NOMO-1 treated with dmso at 0.1 percent for 144 hours (cell line): ENCODE measurements around the gene BMP6.

ENCODE experiments used
- DNase-seq: peaks from one replicate; lab custom pipeline; 2025; ENCODE audit not compliant: unreplicated experiment; lab: John Stamatoyannopoulos, UW

BMP6 gene

DNA sequence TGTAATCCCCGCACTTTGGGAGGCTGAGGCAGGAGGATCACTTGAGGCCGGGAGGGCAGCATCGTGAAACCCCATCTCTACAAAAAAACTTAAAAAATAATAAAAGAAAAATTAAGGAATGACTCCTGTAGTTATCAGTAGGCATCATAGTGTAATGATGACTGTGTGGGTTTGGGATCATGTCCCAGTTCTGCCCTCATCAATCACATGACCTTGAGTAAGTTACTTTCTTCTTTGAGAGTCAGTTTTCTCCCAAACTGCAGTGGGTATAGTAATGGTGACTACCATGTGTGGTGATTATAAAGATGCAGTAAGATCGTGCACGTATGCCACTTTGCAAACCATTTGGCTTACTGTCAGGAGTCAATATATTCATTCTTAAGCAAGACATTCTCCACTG lies 95.5 kb downstream of the BMP6 start:
- DNase-seq = no peak

DNA sequence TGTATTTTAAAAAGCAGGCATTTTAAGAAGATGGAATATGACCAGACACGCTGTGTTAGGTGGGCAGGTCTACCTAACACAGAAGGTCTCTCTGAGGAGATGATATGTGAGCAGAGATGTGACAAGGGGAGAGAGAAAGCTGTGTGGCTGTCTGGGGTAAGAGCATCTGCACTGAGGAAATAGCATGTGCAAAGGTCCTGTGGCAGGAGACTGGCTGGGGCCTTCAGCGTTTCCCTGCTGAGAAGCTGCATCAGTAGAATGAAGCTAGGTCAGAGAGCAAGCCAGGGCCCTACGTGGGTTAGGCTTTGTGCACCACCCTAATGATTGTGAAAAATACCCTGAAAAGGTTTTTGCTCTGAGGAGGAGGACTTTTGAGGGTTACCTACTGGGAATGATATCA lies 97.7 kb downstream of the BMP6 start:
- no peak for DNase-seq

- no peak for DNase-seq
These were observed 100.1 kb downstream of the BMP6 start for GRCh38 chr6:7825986-7826385.

GRCh38 chr6:7827142-7827541 lies 101.2 kb downstream of the BMP6 start:
- DNase-seq = no peak

- DNase-seq = no peak
These were observed 102.2 kb downstream of the BMP6 start for GRCh38 chr6:7828124-7828523.

DNA sequence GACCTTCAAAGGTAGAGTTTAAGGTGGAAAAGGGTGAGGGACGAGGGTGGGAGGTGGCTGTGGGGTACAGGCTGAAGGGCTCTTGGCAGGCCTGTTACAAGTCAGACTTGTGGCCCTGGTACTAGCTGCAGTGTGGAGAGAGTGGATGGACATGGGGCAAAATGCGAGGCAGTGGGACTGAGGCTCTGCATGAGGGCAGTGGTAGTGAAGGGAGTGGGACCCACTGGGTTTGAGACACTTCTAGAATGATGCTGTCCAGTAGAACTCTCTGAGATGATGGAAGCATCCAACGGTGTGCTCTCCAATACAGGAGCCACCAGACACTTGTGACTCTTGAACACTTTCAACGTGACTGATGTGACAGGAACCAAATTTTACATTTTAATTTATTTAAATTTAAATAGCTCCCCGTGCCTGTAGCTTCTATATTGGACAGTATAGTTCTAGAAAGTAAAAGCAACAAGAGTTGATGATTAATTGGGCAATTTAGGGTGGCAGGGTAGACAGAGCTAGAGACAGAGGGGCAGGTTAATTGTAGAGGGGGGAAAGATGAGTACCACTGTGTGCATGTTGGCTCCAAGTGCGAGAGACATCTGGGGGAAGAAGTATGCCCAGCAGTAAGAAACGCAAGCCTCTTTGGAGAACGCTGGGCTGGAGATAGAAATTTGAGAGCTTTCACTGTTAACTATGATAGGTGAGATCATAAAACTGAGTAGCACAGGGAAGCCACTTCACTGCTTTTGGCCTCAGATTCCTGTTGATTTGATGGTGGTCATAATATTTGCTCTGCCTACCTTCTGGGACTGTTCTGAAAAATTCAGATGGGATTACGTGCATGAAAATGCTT lies 107.2 kb downstream of the BMP6 start:
- no peak for DNase-seq

DNA sequence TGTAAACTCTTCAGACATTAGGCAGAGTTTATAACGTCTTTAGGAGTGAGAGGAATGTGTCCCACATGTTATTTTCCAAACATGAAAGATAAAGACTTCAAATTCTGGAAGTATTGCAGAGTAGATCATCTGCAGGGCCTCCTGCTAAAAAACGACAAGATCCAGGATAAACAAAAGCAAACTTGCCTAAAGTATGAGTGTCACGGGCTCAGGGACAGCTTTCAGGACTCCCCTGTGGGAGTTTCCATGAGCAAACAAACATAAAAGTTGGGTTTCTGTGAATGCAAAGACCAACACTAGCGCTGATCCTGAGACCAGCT lies 107.8 kb downstream of the BMP6 start:
- no peak for DNase-seq

GRCh38 chr6:7836371-7837026 lies 110.6 kb downstream of the BMP6 start:
- DNase-seq = no peak

DNA sequence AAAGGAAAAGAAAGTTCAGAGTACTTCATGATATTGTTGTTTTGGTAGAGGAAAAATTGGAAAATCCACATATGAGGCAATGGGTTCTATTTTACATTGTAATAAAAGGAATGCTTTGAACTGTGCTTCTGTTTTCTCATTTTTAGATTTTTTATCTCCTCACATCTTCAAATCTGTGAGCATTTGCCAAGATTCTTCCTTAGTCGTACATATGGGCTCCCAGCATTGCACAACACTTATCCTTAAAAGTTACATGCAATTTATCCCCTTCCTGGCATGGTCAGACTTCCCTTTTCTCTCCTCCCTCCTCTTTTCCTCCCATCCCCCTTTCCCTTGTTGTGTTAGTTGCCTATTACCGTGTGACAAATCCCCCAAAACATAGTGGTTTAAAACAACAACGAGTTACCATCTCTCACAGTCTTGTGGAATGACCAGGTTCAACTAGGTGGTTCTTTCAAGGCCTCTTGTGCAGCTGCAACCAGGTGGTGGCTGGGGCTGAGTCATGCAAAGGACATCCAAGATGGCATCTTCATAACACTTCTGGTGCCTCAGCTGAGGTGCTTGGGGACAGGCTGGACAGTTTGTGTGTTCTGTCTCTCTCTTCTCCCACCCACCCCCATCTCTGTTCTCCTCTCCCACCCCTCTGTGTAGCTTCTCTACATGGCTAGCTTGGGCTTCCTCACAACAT lies 116.0 kb downstream of the BMP6 start:
- DNase-seq = no peak

DNA sequence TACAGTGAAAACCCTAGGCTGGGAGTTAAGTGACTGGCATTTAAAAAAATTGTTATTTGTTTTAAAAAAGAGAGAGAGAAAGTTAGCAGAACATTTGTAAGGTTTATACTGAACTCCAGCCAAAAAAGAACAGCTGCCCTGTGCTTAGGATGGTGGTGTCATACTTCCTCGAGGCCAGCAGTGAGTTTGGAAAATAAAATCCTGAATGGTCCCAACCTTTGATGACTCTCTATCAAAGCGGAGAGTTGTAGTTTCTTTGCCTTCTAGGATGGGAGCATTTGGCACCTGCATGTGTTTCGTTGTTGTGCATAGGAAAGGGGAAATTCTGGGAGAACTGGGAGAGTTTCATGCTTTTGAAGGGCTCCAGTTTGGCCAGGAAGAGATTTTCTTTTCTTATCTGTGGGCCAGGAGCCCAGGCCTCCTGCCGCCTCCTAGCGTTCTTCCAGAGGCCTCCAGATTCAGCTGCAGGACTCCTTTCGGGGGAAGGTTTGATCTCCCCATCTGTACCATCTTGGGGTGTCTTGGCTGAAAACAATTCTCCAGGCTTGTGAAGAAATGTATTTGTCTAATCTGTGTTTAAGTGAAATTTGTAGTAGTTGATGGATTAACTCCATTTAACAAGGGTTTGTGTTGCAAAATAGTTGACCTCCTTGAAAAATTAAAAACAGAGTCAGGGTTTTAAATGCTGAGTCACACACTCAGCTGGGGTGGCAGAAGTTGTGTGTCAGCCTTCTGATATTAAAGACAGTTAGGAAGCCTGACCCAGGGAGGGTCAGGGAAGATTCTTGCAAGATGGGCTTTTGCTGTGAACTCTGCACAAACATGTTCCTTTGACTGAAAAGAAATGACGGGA lies 121.3 kb downstream of the BMP6 start:
- no peak for DNase-seq

DNA sequence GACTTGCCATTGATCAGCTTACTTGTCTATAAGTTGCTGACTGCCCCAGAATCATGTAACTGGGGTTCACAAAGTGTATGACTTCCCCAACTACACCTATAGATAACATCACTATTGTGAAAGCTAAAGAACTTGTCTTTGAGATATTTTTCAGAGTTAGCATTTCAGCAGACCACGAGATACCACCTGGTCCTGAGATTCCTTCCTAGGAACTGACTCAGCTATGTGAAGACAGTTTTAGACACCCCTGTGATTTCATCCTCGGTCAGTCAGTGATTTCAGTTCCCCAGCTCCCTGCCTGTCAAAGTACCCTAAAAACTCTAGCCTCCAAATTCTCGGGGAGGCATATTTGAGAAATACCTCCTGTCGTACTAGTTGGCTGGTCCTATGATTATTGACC lies 122.3 kb downstream of the BMP6 start:
- no peak for DNase-seq

GRCh38 chr6:7851780-7852179 lies 125.9 kb downstream of the BMP6 start:
- no peak for DNase-seq

- DNase-seq = no peak
These were observed 133.7 kb downstream of the BMP6 start for GRCh38 chr6:7859591-7859990.

DNA sequence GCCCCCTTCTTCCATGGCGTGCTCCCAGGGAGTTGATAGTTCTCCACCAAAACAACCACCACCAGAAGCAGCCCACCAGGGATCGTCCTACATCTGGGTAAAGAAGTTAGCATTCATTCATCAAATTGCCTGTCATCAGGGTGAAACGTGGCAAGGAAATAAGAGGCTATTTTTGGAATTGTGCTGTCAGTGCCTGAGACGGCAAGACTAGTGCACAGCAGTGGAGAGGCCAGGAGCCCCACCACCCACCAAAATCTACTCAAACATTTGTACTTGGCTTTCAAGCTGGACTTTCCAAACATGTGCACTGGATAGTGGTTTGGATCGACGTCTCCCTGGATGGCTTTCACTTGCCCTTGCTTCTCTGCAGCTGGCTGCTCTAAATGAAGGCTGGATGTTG lies 139.9 kb downstream of the BMP6 start:
- DNase-seq = no peak

DNA sequence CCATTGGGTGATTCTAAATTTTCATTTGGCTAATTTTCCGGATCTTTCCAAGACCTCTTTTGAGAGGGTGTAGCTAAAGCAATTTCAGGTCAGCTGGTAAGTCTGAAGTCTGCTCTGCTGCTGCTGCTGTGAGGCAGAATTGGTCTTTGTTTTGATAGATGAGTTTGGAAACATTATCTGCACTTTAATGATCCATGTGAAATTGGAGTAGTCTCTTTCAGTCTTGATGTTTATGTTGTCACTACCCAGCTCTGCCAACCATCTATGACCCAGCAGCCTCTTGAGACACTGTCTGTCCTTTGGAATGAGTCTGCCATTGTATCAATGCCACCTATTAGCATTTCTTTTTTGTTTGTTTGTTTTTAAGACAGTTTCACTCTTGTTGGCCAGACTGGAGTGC lies 140.6 kb downstream of the BMP6 start:
- DNase-seq = no peak

GRCh38 chr6:7868926-7869325 lies 143.0 kb downstream of the BMP6 start:
- no peak for DNase-seq

DNA sequence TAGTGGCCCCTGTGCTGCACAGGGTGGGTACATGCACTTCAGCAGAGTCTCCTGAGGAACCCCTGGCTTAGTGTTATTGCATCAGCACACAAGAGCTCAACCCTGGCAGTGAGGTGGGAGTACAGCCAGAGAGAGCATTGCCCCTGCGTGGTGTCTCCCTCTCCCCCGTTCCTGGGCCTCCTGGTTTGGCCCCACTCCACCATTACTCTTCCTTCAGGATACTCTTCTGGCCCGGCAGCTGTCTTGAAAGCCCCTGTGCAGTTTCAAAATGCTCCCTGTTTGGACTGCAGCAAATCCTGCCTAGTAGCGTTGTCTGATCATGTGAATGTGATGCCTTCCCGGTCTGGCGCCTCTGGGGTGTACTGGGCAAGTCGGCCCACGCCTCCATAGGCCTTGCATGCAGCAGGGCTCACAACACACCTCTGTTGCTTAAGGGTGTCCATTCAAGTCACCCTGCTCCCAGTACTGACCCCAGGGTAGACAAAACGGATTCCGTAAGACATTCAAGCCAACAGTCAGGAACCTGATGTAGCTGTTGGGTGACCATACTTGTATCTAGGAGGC lies 152.6 kb downstream of the BMP6 start:
- DNase-seq = no peak

DNA sequence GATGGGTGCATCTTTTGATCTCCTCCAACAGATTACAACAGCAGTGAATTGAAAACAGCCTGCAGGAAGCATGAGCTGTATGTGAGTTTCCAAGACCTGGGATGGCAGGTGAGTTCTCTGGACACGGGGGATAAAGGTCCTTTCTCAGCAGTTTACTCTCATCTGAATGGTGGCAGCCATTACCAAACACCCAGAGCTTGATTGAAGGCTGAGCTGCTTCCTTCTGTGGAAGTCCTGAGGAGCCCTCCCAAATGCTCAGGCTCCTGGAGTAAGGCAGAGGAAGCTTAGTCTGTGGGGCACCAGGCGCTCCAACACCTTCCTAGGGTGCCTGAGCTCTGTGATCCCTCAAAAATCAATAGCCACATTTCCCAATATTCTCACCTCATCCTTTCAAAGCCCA lies 153.1 kb downstream of the BMP6 start:
- no peak for DNase-seq

DNA sequence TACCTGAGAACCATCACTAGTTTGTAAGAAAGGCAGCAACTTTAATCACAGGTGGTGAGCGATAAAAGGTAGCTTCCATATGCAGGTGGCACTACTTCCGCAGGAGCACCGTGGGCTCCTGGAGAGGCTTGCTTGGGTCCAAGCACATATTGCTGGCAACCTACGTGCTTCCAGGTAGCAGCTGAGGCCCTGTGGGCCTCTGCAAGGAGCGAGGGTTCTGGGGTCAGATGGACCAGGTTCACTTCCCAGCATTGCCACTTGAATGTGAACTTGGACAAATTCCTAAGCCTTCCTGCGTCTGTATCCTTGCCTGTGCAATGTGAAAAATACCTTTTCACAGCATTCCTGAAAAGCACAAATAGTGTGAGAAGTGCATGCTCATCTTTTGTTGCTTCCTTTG lies 153.7 kb downstream of the BMP6 start:
- DNase-seq = no peak

DNA sequence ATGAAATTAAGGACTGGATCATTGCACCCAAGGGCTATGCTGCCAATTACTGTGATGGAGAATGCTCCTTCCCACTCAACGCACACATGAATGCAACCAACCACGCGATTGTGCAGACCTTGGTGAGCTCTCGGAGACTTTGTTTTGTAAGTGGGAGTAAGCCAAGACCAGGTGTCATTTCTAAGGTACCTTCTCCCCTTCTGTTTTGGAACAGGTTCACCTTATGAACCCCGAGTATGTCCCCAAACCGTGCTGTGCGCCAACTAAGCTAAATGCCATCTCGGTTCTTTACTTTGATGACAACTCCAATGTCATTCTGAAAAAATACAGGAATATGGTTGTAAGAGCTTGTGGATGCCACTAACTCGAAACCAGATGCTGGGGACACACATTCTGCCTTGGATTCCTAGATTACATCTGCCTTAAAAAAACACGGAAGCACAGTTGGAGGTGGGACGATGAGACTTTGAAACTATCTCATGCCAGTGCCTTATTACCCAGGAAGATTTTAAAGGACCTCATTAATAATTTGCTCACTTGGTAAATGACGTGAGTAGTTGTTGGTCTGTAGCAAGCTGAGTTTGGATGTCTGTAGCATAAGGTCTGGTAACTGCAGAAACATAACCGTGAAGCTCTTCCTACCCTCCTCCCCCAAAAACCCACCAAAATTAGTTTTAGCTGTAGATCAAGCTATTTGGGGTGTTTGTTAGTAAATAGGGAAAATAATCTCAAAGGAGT lies 154.2 kb downstream of the BMP6 start:
- DNase-seq = no peak
